WTC11 (cell line): Measurements from ENCODE around the gene SMIM24. TPM values are rescaled to one million over a fixed set of nuclear protein-coding genes. Genes with fewer than 3 reads are reported as not detected.

Experiments used
- ATAC-seq: fragments of 200-7000 bp; cut with Tn5 transposase; 2 replicates; pipeline ENCODE4 v1.10.0; 2021; ENCODE audit warnings: mild to moderate bottlenecking, moderate library complexity
- CTCF ChIA-PET: fragments of 300-600 bp; sonication (Branson Sonifier 250); formaldehyde crosslinking; loops from one replicate; lab custom pipeline; 2021; ENCODE audit warnings: antibody characterized with exemption; lab: Charles Lee
- POLR2A ChIA-PET: fragments of 350-600 bp; sonication (Branson Sonifier 250); formaldehyde crosslinking; loops from one replicate; lab custom pipeline; 2021; ENCODE audit warnings: antibody characterized with exemption; lab: Charles Lee
- DNase-seq: peaks from one replicate; pipeline ENCODE4 v3.0.0; 2021; ENCODE audit warnings: low spot score
- H3K27ac Mint-ChIP-seq: 2 replicates; pipeline ENCODE4 v1.8.0; 2021; ENCODE audit warnings: mixed read lengths
- H3K27me3 Mint-ChIP-seq: 2 replicates; pipeline ENCODE4 v1.8.0; 2021; ENCODE audit warnings: low read depth, mild to moderate bottlenecking, moderate library complexity, mixed read lengths
- H3K36me3 Mint-ChIP-seq: 2 replicates; pipeline ENCODE4 v1.8.0; 2021; ENCODE audit warnings: mixed read lengths
- H3K4me1 Mint-ChIP-seq: 2 replicates; pipeline ENCODE4 v1.8.0; 2022; ENCODE audit warnings: mixed read lengths
- H3K4me3 Mint-ChIP-seq: 2 replicates; pipeline ENCODE4 v1.8.0; 2021; ENCODE audit warnings: mild to moderate bottlenecking, moderate library complexity, mixed read lengths
- H3K9me3 Mint-ChIP-seq: 2 replicates; pipeline ENCODE4 v1.8.0; 2021; ENCODE audit warnings: mixed read lengths
- ATF1 ChIP-seq: sonication (generic); formaldehyde crosslinking; IDR thresholded peaks from 2 replicates; pipeline ENCODE4 v1.8.1; 2023; ENCODE audit warnings: mild to moderate bottlenecking, moderate library complexity, missing genetic modification reagents
- FOXJ3 ChIP-seq: sonication (generic); formaldehyde crosslinking; IDR thresholded peaks from 2 replicates; pipeline ENCODE4 v1.9.0; 2021; ENCODE audit warnings: missing genetic modification reagents, mild to moderate bottlenecking, borderline replicate concordance
- GRHL2 ChIP-seq: fragments of 250-450 bp; sonication (Bioruptor Pico); IDR thresholded peaks from 2 replicates; pipeline ENCODE4 v1.8.0; 2022; ENCODE audit warnings: mild to moderate bottlenecking, moderate library complexity; ENCODE audit not compliant: insufficient replicate concordance, severe bottlenecking
- IRF2 ChIP-seq: sonication (generic); formaldehyde crosslinking; IDR thresholded peaks from 2 replicates; pipeline ENCODE4 v1.8.0; 2022; ENCODE audit warnings: low read depth, missing genetic modification reagents, borderline replicate concordance
- JAZF1 ChIP-seq: fragments of 250-450 bp; sonication (Bioruptor Pico); IDR thresholded peaks from 2 replicates; pipeline ENCODE4 v1.9.0; 2021; ENCODE audit warnings: moderate library complexity, mild to moderate bottlenecking, inconsistent platforms
- OVOL2 ChIP-seq: fragments of 250-450 bp; sonication (Bioruptor Pico); IDR thresholded peaks from 2 replicates; pipeline ENCODE4 v1.9.0; 2021; ENCODE audit warnings: mild to moderate bottlenecking, borderline replicate concordance
- SMAD4 ChIP-seq: sonication (generic); formaldehyde crosslinking; IDR thresholded peaks from 2 replicates; pipeline ENCODE4 v1.8.0; 2022; ENCODE audit warnings: mild to moderate bottlenecking, missing genetic modification reagents
- total RNA-seq: library from RNA; stranded (reverse); gene quantifications from 3 replicates; pipeline ENCODE4 v1.2.3, GENCODE V29; 2021
- TF ChIP-seq, protein P1 (sequence below): sonication (generic); formaldehyde crosslinking; IDR thresholded peaks from 2 replicates; pipeline ENCODE4 v1.8.0; 2022; ENCODE audit warnings: missing genetic modification reagents
- TF ChIP-seq, protein P2 (sequence below): sonication (generic); formaldehyde crosslinking; IDR thresholded peaks from 2 replicates; pipeline ENCODE4 v1.8.1; 2023; ENCODE audit warnings: mild to moderate bottlenecking, missing genetic modification reagents, moderate library complexity
- TF ChIP-seq, protein P3 (sequence below): sonication (generic); formaldehyde crosslinking; IDR thresholded peaks from 2 replicates; pipeline ENCODE4 v1.8.1; 2023; ENCODE audit warnings: mild to moderate bottlenecking, missing genetic modification reagents, moderate library complexity
- TF ChIP-seq, protein P4 (sequence below): sonication (generic); formaldehyde crosslinking; IDR thresholded peaks from 2 replicates; pipeline ENCODE4 v1.8.0; 2023; ENCODE audit warnings: missing genetic modification reagents, mild to moderate bottlenecking, borderline replicate concordance

The SMIM24 gene
- total RNA-seq, 1 experiment from 2014 or later, result 2.8 TPM

DNA sequence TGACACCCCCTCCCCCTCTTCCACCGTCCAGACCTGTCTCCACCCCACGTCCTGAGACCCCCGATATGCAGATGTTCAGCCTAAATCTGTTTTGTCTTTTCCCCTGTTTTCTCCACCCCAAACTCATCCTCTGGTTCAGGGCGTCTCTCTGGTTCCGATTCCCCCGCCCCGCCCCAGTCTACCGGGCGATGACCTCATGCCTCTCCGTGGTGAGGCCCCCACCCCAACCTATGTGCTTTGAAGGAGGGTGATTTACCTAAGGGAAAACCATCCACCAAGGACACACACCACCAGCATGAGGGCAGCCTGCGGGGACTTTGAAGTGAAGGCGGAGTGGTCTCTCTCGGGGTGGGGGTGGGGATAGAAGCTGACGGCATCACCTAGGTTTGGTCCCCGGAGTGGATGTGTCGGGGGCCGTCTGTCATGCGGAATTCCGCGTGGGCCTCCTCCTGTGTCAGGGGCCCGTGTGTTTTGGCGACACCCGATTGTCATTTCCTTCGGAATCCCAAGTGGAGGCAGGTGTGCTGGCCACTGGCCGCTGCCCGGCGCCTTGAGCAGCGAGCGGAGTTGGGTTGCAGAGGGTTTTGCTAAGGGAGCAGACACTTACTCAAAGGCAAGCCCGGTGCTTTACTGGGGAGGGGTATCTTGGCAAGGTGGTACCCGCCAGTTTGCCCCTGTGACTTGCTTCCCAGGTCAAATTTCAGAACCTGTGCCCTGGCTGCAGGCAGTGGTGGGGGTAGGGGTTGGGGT lies 27.2 kb upstream of the SMIM24 start (continued):
- TF ChIP-seq, protein P1, sequence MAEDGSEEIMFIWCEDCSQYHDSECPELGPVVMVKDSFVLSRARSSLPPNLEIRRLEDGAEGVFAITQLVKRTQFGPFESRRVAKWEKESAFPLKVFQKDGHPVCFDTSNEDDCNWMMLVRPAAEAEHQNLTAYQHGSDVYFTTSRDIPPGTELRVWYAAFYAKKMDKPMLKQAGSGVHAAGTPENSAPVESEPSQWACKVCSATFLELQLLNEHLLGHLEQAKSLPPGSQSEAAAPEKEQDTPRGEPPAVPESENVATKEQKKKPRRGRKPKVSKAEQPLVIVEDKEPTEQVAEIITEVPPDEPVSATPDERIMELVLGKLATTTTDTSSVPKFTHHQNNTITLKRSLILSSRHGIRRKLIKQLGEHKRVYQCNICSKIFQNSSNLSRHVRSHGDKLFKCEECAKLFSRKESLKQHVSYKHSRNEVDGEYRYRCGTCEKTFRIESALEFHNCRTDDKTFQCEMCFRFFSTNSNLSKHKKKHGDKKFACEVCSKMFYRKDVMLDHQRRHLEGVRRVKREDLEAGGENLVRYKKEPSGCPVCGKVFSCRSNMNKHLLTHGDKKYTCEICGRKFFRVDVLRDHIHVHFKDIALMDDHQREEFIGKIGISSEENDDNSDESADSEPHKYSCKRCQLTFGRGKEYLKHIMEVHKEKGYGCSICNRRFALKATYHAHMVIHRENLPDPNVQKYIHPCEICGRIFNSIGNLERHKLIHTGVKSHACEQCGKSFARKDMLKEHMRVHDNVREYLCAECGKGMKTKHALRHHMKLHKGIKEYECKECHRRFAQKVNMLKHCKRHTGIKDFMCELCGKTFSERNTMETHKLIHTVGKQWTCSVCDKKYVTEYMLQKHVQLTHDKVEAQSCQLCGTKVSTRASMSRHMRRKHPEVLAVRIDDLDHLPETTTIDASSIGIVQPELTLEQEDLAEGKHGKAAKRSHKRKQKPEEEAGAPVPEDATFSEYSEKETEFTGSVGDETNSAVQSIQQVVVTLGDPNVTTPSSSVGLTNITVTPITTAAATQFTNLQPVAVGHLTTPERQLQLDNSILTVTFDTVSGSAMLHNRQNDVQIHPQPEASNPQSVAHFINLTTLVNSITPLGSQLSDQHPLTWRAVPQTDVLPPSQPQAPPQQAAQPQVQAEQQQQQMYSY (CRISPR knock-in tag), result no peak
- no peak for TF ChIP-seq ATF1 (CRISPR knock-in tag)
- TF ChIP-seq SMAD4 (CRISPR knock-in tag), result no peak

DNA sequence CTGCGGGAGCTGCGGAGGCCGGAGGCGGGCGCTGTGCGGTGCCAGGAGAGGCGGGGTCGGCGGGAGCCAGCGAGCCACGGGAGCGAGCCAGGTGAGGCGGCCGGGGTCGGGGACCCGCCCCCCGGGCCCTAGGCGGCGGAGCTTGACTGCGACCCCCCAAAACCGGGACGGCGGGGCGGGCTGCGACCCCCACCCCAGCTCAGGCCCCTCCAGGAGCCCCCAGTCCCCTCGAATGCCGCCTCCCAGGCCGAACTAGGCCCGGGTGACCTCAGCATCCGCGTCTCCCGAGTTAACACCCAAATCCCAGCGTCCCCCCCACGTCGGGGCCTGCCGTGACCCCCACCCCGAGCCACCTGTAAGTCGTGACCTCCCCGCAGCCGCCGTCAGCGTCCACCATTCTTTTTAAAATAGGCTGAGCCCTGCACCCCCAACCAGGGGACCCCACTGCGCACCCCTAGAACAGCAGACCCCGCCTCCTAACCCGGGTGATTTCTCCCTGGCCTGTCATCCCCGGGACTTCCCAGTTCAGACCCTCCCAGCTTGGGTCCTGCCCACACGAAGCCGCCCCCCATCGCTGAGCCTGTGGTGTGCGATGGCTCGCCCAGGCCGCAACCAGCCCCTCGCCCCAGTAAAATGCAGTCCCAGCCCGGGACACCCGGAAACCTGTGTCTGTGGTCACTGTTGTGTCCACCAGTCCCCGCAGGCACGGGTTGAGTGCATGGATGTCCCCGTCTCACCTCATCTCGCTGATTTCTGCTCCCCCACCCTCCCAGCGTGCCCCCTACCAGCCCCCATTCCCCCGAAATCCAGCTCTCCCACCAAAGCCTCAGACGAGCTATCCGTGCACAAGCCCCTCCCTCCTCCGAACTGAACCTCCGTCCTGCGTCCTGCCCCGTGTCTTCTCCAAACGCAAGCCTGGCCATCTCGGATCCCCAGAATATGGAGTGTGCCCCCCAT lies 26.3 kb upstream of the SMIM24 start:
- no peak for ATAC-seq
- CTCF ChIA-PET, result interaction anchor here (0.6 to 1.4 kb wide), 5 partner anchors 20 to 70 kb away, joined by 3 to 6 read pairs (median 5); no protein-coding TSS in a partner anchor
- Mint-ChIP-seq H3K4me3 (peak overlapping the region; percentile 85), H3K27me3 (no peaks in the 10 kb centered on the region; the same call in 1 of the 2 replicates), H3K4me1 (peaks cover 18% of the 10 kb centered on the region), H3K27ac (peak overlapping the region; percentile 78), H3K9me3 (no peaks in the 10 kb centered on the region), H3K36me3 (peaks cover 12% of the 10 kb centered on the region; the same call in 1 of the 2 replicates)
- POLR2A ChIA-PET, result no interaction called here
- TF ChIP-seq, protein P2, sequence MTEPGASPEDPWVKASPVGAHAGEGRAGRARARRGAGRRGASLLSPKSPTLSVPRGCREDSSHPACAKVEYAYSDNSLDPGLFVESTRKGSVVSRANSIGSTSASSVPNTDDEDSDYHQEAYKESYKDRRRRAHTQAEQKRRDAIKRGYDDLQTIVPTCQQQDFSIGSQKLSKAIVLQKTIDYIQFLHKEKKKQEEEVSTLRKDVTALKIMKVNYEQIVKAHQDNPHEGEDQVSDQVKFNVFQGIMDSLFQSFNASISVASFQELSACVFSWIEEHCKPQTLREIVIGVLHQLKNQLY, result no peak
- TF ChIP-seq OVOL2 (CRISPR knock-in tag) (no peak), IRF2 (no peak), FOXJ3 (CRISPR knock-in tag) (no peak), JAZF1 (CRISPR knock-in tag) (no peak), GRHL2 (CRISPR knock-in tag) (no peak)
- TF ChIP-seq, protein P3, sequence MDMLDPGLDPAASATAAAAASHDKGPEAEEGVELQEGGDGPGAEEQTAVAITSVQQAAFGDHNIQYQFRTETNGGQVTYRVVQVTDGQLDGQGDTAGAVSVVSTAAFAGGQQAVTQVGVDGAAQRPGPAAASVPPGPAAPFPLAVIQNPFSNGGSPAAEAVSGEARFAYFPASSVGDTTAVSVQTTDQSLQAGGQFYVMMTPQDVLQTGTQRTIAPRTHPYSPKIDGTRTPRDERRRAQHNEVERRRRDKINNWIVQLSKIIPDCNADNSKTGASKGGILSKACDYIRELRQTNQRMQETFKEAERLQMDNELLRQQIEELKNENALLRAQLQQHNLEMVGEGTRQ (CRISPR knock-in tag), result 0 out of 2 replicates have a peak, but pooled peaks have one; percentile 5
- TF ChIP-seq, protein P4, sequence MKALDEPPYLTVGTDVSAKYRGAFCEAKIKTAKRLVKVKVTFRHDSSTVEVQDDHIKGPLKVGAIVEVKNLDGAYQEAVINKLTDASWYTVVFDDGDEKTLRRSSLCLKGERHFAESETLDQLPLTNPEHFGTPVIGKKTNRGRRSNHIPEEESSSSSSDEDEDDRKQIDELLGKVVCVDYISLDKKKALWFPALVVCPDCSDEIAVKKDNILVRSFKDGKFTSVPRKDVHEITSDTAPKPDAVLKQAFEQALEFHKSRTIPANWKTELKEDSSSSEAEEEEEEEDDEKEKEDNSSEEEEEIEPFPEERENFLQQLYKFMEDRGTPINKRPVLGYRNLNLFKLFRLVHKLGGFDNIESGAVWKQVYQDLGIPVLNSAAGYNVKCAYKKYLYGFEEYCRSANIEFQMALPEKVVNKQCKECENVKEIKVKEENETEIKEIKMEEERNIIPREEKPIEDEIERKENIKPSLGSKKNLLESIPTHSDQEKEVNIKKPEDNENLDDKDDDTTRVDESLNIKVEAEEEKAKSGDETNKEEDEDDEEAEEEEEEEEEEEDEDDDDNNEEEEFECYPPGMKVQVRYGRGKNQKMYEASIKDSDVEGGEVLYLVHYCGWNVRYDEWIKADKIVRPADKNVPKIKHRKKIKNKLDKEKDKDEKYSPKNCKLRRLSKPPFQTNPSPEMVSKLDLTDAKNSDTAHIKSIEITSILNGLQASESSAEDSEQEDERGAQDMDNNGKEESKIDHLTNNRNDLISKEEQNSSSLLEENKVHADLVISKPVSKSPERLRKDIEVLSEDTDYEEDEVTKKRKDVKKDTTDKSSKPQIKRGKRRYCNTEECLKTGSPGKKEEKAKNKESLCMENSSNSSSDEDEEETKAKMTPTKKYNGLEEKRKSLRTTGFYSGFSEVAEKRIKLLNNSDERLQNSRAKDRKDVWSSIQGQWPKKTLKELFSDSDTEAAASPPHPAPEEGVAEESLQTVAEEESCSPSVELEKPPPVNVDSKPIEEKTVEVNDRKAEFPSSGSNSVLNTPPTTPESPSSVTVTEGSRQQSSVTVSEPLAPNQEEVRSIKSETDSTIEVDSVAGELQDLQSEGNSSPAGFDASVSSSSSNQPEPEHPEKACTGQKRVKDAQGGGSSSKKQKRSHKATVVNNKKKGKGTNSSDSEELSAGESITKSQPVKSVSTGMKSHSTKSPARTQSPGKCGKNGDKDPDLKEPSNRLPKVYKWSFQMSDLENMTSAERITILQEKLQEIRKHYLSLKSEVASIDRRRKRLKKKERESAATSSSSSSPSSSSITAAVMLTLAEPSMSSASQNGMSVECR (CRISPR knock-in tag), result no peak
- DNase-seq, result no peak
